Smooth muscle cell (in vitro differentiated cells): Measurements from ENCODE around the gene KRT82. TPM values are rescaled to one million over a fixed set of nuclear protein-coding genes. Genes with fewer than 3 reads are reported as not detected.

Source experiments
- DNase-seq: peaks from one replicate; lab custom pipeline; 2025; ENCODE audit not compliant: unreplicated experiment; lab: John Stamatoyannopoulos, UW
- H2AFZ ChIP-seq: fragments of 200-600 bp; sonication (generic); 2 replicates; pipeline ENCODE4 v1.6.0; 2016; ENCODE audit warnings: antibody characterized with exemption, low read depth, mild to moderate bottlenecking
- H3F3A ChIP-seq: fragments of 200-600 bp; sonication (generic); 2 replicates; pipeline ENCODE4 v1.6.0; 2017; ENCODE audit warnings: antibody characterized with exemption, low read depth
- H3K27ac ChIP-seq: fragments of 200-600 bp; sonication (generic); 2 replicates; pipeline ENCODE4 v1.5.1; 2016; ENCODE audit warnings: low read depth, mild to moderate bottlenecking
- H3K27me3 ChIP-seq: fragments of 200-600 bp; sonication (generic); 2 replicates; pipeline ENCODE4 v1.6.1; 2016; ENCODE audit warnings: low read depth, mild to moderate bottlenecking
- H3K36me3 ChIP-seq: fragments of 200-600 bp; sonication (generic); 2 replicates; pipeline ENCODE4 v1.5.1; 2016; ENCODE audit warnings: low read depth
- H3K4me1 ChIP-seq: fragments of 200-600 bp; sonication (generic); 2 replicates; pipeline ENCODE4 v1.5.1; 2016; ENCODE audit warnings: low read depth
- H3K4me2 ChIP-seq: fragments of 200-600 bp; sonication (generic); 2 replicates; pipeline ENCODE4 v1.6.0; 2016; ENCODE audit warnings: mild to moderate bottlenecking
- H3K4me3 ChIP-seq: fragments of 200-600 bp; sonication (generic); 2 replicates; pipeline ENCODE4 v1.5.1; 2016; ENCODE audit warnings: mild to moderate bottlenecking
- H3K79me2 ChIP-seq: fragments of 200-600 bp; sonication (generic); 2 replicates; pipeline ENCODE4 v1.6.0; 2016; ENCODE audit warnings: low read depth, mild to moderate bottlenecking
- H3K9ac ChIP-seq: fragments of 200-600 bp; sonication (generic); 2 replicates; pipeline ENCODE4 v1.6.0; 2016; ENCODE audit warnings: low read depth
- H3K9me3 ChIP-seq: fragments of 200-600 bp; sonication (generic); replicated peaks from 2 replicates; pipeline ENCODE4 v1.5.1; 2016; ENCODE audit warnings: low read depth
- H4K20me1 ChIP-seq: fragments of 200-600 bp; sonication (generic); 2 replicates; pipeline ENCODE4 v1.6.0; 2016; ENCODE audit warnings: low read depth
- CTCF ChIP-seq: fragments of 200-600 bp; sonication (generic); IDR thresholded peaks from 2 replicates; pipeline ENCODE4 v1.5.1; 2017; ENCODE audit warnings: borderline replicate concordance, mild to moderate bottlenecking, antibody characterized with exemption; ENCODE audit not compliant: insufficient read depth, poor library complexity, severe bottlenecking
- WGBS: methylation state at CpG from one replicate; pipeline ENCODE4 v1.1.7; 2016; ENCODE audit warnings: low lambda C conversion rate; 5-methylcytosine and 5-hydroxymethylcytosine counted together
- polyA plus RNA-seq: library from polyadenylated mRNA; unstranded; fragments of >200 nt; fragmentation: Nextera tagmentation; extraction: Ambion mirVana; gene quantifications from 2 replicates; pipeline ENCODE4 v1.2.1, GENCODE V29; 2016
- total RNA-seq: library from RNA; depleted of rRNA; stranded (reverse); fragments of >200 nt; gene quantifications from 2 replicates; pipeline ENCODE4 v1.2.3, GENCODE V29; 2014

KRT82 gene
- total and polyA plus RNA-seq, 2 experiments from 2014 or later = 0.23 TPM; not detected in 1

GRCh38 chr12:52389313-52390207, 16.6 kb downstream of the KRT82 start:
- Histone ChIP-seq H3K4me2 (no peak overlapping the region), H3K4me1 (no peaks in the 10 kb centered on the region), H3K36me3 (no peaks in the 10 kb centered on the region), H4K20me1 (no peaks in the 10 kb centered on the region), H3K27ac (no peak overlapping the region), H2AFZ (no peak overlapping the region), H3K27me3 (peaks cover 22% of the 10 kb centered on the region), H3F3A (no peaks in the 10 kb centered on the region), H3K4me3 (no peak overlapping the region), H3K9ac (no peak overlapping the region), H3K9me3 (no peaks in the 10 kb centered on the region), H3K79me2 (no peaks in the 10 kb centered on the region)
- peak; percentile 24 for DNase-seq
- no peak for TF ChIP-seq CTCF
- 30% methylated on average over 9 of the region's 9 CpGs for WGBS

GRCh38 chr12:52387859-52388258, 18.3 kb downstream of the KRT82 start:
- H2AFZ ChIP-seq = no peak overlapping the region
- no peaks in the 10 kb centered on the region for H3K36me3 ChIP-seq
- 89% methylated on average over 2 of the region's 2 CpGs for WGBS
- H3K9me3 ChIP-seq = no peaks in the 10 kb centered on the region
- no peak overlapping the region for H3K4me2 ChIP-seq
- peaks cover 22% of the 10 kb centered on the region for H3K27me3 ChIP-seq
- H3K79me2 ChIP-seq = no peaks in the 10 kb centered on the region
- no peak overlapping the region for H3K27ac ChIP-seq
- no peaks in the 10 kb centered on the region for H3F3A ChIP-seq
- no peak for DNase-seq
- no peak overlapping the region for H3K4me3 ChIP-seq
- TF ChIP-seq CTCF = no peak
- H3K9ac ChIP-seq = no peak overlapping the region
- H4K20me1 ChIP-seq = no peaks in the 10 kb centered on the region
- no peaks in the 10 kb centered on the region for H3K4me1 ChIP-seq

GRCh38 chr12:52385226-52385702, 20.9 kb downstream of the KRT82 start, which contains the start of gene KRT84:
Gene KRT84, minus strand, starts transcription at chr12:52385652. Its CDS starts 67 bp downstream, at chr12:52385585.
- Histone ChIP-seq H3K79me2 (no peaks in the 10 kb centered on the region), H3K4me2 (no peak within 1 kb of the TSS), H3F3A (no peaks in the 10 kb centered on the region), H3K27me3 (peaks cover 22% of the 10 kb centered on the region), H4K20me1 (no peaks in the 10 kb centered on the region), H3K36me3 (no peaks in the 10 kb centered on the region), H2AFZ (no peak within 1 kb of the TSS), H3K4me3 (no peak within 1 kb of the TSS), H3K4me1 (no peaks in the 10 kb centered on the region), H3K9me3 (no peaks in the 10 kb centered on the region), H3K27ac (no peak within 1 kb of the TSS), H3K9ac (no peak within 1 kb of the TSS)
- TF ChIP-seq CTCF = no peak
- DNase-seq = no peak
- WGBS = 94% methylated on average over 11 of the region's 11 CpGs
